SK-N-SH (cell line): ENCODE data around the gene HPRT1.

Source experiments
- CTCF ChIP-seq: fragments of 200-600 bp; sonication (generic); IDR thresholded peaks from 2 replicates; pipeline ENCODE4 v1.6.1; 2017; ENCODE audit warnings: antibody characterized with exemption, mild to moderate bottlenecking, moderate library complexity
- FOXM1 ChIP-seq: IDR thresholded peaks from 2 replicates; pipeline ENCODE4 v1.4.0; 2012; ENCODE audit warnings: low read depth, mild to moderate bottlenecking
- RAD21 ChIP-seq: IDR thresholded peaks from 2 replicates; pipeline ENCODE4 v1.6.1; 2012; ENCODE audit warnings: mild to moderate bottlenecking, low read length

- TF ChIP-seq FOXM1 (no peak), RAD21 (no peak), CTCF (no peak)
Observed at GRCh38 chrX:134530845-134531244, 70.9 kb downstream of the HPRT1 start.
